Measurements from ENCODE around the gene FAM186B.
A peak's percentile ranks its signal among the peaks of the same experiment; 100 is the strongest.
"Not testable (repeated sequence)": the region's sequence is repeated elsewhere in the genome, so short reads cannot be mapped to it uniquely, and the experiment has no call there.

FAM186B gene

DNA sequence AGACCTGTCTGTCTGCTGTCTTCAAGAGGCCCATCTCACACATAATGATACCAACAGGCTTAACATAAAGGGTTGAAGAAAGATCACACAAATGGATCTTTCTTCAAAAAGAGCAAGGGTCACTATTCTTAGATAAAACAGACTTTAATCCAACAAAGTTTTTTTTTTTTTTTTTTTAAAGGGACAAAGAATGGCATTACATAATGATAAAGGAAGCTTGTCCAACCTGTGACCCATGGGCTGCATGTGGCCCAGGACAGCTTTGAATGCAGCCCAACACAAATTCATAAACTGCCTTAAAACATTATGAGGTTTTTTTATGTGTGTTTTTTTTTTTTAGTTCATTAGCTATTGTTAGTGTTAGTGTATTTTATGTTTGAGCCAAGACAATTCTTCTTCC lies 6.8 kb upstream of the FAM186B start:
- no peak for DNase-seq (ENCODE audit: extremely low read depth in 1 of 2, low read depth in 1 of 2)

GRCh38 chr12:49610785-49611184 lies 5.3 kb upstream of the FAM186B start:
- DNase-seq (ENCODE audit: extremely low read depth in 1 of 2, low read depth in 1 of 2) = not testable (repeated sequence)

DNA sequence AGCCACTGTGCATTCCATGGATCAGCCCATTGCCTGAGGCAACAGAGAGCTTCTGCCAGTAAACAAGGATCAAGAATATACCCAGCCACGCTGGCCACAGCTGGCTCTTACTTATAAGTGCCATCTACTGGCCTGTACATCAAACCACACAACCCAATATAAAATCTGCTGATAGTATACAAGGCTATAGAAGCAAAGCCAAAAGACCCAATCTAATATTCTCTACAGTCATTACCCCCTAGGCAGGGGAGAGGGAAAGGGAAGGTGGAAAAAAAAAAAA lies 4.4 kb upstream of the FAM186B start:
- no peak for DNase-seq (ENCODE audit: extremely low read depth in 1 of 2, low read depth in 1 of 2)

DNA sequence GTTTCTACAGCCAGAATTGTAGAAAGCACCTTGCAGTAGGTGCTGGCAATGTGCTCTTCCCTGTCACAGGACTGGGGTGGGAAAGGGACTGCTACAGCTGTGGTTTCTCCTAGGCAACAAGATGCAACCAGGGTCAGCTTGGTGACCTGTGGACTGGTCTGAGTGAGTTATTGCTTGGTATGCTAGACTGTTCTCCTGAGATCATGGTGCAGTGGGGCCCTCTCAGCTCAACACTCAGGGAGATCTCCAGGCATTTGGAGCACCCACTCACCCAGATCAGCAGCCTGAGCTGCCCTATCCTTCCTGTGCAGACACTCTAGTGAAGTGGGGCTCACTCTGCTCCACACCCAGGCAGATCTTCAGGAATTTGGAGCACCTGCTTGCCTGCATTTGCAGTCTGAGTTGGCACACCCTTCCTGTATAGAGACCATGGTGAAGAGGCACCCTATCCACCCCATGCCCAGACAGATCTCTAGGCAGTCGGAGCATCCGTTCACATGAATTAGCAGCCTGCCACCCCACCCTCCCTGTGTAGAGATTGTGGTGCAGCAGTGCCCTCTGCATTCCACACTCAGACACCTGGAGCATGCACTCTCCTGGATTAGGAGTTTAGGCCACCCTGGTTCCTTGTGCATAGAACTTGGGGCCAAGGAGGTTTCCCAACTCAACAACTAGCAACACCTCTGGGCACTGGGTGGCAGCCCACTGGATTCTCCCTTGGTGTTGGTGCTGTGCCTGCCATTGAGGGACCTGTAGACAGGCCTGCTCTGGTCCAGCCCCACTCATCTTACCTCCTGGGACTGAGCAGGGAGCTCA lies 3.8 kb upstream of the FAM186B start:
- no peak for DNase-seq (ENCODE audit: extremely low read depth in 1 of 2, low read depth in 1 of 2)

- DNase-seq (ENCODE audit: extremely low read depth in 1 of 2, low read depth in 1 of 2) = no peak
Observed at GRCh38 chr12:49604856-49605255, 583 bp downstream of the FAM186B start.

DNA sequence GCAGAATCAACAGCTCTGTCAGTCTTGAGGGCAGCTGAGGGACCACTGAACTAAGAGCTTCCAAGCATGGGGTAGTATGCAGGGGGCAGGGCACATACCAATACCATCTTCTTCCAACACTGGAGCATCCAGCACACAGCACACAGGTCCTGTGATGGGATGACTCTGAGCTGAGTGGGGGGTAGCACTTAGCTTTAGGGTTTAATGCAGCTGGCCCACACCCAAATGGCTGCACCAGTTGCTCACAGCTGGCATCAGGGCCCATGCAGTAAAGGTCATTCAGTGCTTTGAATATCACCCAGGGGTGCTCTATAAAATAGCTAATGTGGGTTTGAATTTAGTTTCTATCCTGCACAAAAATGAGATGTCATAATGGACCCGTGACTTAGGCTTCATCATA lies 1.7 kb downstream of the FAM186B start:
- no peak for DNase-seq (ENCODE audit: extremely low read depth in 1 of 2, low read depth in 1 of 2)

DNA sequence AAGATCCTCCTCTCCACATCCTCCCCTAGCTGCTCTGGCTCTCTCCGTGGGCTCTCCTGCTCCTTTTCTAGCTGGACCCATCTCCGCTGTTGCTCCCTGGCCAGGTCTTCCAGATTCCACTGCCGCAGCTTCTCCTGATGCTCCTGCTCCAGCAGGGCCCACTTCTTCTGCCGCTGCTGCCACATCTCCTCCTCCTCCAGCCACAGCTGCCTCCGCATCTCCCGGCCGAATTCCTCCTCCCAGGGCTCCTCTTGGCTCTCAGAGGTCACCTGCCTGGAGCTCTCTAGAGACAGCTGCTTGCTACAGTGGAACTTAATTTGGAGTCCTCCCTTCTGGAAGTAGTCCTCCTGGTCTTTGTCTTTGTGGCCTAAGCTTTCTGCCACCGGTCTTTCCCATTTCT lies 5.5 kb downstream of the FAM186B start:
- DNase-seq (ENCODE audit: extremely low read depth in 1 of 2, low read depth in 1 of 2) = no peak

DNA sequence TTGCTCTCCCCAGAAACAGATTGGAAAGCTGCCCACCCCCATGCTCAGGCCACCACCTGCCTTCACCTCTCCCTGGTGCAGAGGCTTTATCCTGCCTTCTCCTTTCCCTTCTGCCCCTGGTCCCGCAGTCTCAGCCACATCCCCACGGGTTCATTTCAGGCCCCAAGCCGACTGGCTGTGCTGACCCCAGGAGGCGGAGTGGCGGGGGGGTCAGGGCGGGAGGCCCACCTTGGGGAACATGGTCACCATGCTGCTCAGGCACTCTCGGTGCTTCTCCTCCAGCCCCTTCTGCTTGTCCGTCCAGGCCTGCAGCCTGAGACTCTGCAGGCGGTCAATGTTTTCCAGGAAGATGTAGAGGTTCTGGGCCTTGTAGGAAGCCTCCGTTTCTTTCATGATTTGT lies 6.9 kb downstream of the FAM186B start:
- no peak for DNase-seq (ENCODE audit: extremely low read depth in 1 of 2, low read depth in 1 of 2)

DNA sequence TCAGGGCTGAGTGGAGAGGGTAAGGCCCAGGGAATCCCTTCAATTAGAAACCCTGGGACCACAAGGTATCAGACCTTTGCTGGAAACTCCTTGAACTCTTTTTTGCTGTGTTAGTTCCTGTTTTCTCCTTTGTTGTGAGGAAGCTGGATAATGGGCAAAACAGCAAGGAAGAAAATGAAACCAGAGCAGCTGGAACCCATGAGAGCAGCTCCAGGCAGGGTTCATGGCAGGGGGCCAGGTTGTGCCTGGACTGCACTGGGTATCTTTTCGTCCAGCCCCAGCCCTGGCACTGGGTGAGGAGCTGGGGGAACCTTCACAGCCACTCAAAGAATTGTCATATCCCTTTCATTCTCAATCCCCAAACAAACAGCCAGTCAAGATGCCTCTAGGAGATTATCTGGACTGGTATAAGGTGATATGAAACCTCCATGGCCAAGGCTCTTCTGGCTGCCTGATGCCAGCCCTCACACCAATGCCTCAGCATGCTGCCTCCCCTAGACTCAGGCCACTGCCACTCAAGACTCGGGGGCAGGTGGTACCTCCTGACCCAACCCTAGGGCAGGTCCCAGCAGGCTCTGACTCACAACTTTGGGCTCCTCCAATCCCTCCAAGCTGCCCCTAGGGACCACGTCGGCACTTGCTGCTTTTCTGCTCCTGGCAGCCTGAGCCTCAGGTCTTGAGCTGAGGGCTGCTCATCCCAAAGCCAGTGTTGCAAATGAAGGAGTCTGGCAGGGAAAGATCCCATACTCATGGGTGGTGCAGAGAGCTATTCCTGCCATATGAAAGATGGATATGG lies 16.5 kb downstream of the FAM186B start:
- no peak for DNase-seq (ENCODE audit: extremely low read depth in 1 of 2, low read depth in 1 of 2)

DNA sequence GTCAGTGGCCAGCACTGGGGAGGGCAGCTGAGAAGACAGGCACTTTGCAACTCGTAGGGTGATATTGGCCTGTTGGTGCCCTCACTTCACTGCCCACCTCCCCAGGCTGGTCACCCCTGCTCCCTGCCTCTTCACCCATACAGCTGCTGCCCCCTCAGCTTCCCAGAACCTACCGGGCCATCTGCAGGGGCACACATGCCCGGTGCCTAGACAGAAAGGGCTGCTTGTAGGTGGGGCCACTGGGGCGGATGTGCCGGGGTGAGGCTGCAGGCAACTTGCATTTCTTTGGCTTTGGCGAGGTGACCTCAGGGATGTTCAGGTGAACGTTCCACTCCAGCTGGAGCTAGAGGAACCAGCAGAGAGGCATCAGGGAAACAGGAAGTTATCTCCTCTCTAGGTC lies 17.2 kb downstream of the FAM186B start:
- DNase-seq (ENCODE audit: extremely low read depth in 1 of 2, low read depth in 1 of 2) = no peak

GRCh38 chr12:49587174-49587908 lies 18.1 kb downstream of the FAM186B start:
- DNase-seq (ENCODE audit: extremely low read depth in 1 of 2, low read depth in 1 of 2) = no peak

GRCh38 chr12:49585477-49586459 lies 19.7 kb downstream of the FAM186B start:
- no peak for DNase-seq (ENCODE audit: extremely low read depth in 1 of 2, low read depth in 1 of 2)

DNA sequence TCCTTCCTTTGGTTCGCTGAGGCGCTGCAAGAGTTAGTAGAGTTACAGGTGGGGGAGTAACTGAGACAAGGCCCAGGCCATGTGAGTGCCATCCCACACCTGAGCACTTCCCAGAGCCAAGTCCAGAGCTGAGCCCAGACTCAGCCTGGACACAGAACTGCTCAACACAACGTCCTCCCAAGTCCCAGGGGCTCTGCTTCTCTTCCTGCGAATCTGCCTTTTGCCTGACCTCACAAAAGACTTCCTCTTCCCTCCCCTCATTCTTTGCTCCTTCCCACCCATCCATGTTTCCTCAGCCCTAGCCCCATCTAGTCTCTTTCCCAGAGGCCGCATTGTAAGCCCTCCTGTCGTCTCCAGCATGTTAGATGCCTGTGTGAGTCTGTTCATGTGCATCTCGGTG lies 20.8 kb downstream of the FAM186B start:
- DNase-seq (ENCODE audit: extremely low read depth in 1 of 2, low read depth in 1 of 2) = no peak

DNA sequence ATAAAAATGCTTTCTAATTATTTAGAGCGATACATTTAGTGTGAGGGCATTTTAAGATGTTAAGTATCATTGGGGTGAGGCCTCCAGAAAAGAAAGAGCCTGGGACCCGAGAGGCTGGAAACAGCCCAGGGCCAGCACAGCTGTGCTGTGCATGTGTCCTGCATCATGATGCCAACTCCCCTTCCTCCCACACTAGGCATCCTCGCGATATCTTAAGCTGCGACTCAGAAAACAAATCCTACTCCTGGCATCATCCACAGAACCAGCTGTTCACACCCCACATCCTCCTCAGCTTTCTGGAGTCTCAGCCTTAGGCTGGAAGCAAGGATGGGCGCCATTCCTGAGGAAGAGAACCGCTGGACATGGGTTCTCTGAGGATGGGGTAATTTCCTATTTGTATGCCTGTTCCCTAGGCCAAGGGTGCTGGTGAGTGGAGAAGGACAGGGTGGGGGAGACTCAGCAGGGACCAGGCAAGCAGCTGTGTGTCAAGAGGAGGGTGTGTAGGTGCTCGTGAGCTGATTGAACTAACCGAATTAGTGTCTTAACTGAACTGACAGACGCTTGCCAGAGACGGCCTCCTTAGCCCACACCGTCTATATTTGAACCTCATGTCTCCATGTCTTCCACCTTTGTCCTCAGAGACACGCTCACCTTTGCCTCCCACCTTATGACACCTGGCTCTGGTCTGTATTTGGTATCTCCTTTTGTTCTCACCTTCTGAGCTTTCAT lies 21.9 kb downstream of the FAM186B start:
- no peak for DNase-seq (ENCODE audit: extremely low read depth in 1 of 2, low read depth in 1 of 2)

- DNase-seq (ENCODE audit: extremely low read depth in 1 of 2, low read depth in 1 of 2) = no peak
Observed at GRCh38 chr12:49582850-49583249, 22.6 kb downstream of the FAM186B start.

DNA sequence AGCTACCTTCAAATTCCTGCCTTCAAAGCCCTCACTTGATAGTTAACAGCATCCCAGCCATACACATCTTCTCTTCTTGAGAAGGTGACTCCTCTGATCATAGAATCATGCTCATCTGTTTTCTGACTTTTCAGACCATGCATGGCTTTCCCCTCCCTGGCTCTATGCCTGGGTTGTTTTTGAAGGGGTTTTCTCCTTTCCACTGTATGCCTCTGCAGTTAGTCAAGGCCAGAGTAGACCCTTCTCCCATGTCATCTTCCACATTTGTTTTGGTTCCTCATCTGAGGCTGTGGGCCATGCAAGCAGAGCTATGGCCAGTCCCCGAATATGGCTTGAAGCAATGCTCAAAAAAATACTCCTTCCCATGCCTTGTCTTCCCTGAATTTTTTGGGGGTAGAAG lies 23.2 kb downstream of the FAM186B start:
- DNase-seq (ENCODE audit: extremely low read depth in 1 of 2, low read depth in 1 of 2) = no peak

- peak in 1 of 2 donors; percentile 35 for DNase-seq (ENCODE audit: extremely low read depth in 1 of 2, low read depth in 1 of 2)
Observed at GRCh38 chr12:49580572-49581535, 24.6 kb downstream of the FAM186B start.

DNA sequence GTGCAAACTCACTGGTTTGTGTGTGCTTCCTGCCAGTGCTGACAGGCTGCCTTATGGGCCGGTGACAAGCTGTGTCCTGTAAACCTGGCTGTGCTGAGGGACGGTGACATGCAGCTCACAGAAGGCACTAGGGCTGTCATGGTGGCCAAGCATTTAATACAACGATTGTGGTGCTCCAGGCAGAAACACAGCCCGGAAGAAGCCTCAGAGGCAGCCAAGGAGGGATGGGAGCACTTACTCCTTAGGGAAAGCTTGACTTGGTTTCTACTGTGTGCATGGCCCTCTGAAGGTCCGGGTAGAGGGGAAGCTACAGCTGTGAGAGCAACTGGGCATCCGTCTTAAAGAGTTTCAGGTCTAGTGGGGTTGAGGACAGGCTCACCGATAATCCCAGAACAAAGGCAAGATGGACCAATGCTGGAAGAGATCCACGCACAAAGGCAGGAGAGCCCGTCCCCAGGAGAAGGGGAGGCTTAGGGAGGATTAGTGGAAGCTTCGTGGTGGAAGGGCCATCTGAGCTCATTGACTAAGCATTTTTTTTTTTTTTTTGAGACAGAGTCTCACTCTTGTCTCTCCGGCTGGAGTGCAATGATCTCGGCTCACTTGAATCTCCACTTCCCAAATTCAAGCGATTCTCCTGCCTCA lies 26.8 kb downstream of the FAM186B start:
- no peak for DNase-seq (ENCODE audit: extremely low read depth in 1 of 2, low read depth in 1 of 2)
